ENCODE data around the gene CHEK1.

The CHEK1 gene

GRCh38 chr11:125689274-125689859, 64.4 kb downstream of the CHEK1 start:
- Histone ChIP-seq H3K4me2 (no peak overlapping the region), H3K9ac (no peak overlapping the region), H3K27ac (no peak overlapping the region), H2AFZ (ENCODE audit: low read depth) (no peak overlapping the region), H3K4me1 (ENCODE audit: low read depth, poor library complexity, severe bottlenecking) (no peaks in the 10 kb centered on the region), H3K4me3 (IDR thresholded peaks at IDR 0.05; ENCODE audit: insufficient read depth, low read depth, low read length) (no peak overlapping the region), H3K36me3 (ENCODE audit: insufficient read depth) (no peaks in the 10 kb centered on the region), H4K20me1 (ENCODE audit: insufficient read depth) (no peaks in the 10 kb centered on the region), H3K79me2 (ENCODE audit: insufficient read depth, low read depth) (no peaks in the 10 kb centered on the region), H3K27me3 (ENCODE audit: insufficient read depth, low read depth) (no peaks in the 10 kb centered on the region)
- TF ChIP-seq CTCF (conservative IDR thresholded peaks at IDR 0.05; ENCODE audit: low read depth, low read length) = no peak

- no peak for TF ChIP-seq CTCF (conservative IDR thresholded peaks at IDR 0.05; ENCODE audit: low read depth, low read length)
- Histone ChIP-seq H3K27ac (no peak overlapping the region), H3K4me2 (no peak overlapping the region), H2AFZ (ENCODE audit: low read depth) (no peak overlapping the region), H4K20me1 (ENCODE audit: insufficient read depth) (no peaks in the 10 kb centered on the region), H3K79me2 (ENCODE audit: insufficient read depth, low read depth) (no peaks in the 10 kb centered on the region), H3K36me3 (ENCODE audit: insufficient read depth) (no peaks in the 10 kb centered on the region), H3K4me1 (ENCODE audit: low read depth, poor library complexity, severe bottlenecking) (no peaks in the 10 kb centered on the region), H3K4me3 (IDR thresholded peaks at IDR 0.05; ENCODE audit: insufficient read depth, low read depth, low read length) (no peak overlapping the region), H3K9ac (no peak overlapping the region), H3K27me3 (ENCODE audit: insufficient read depth, low read depth) (no peaks in the 10 kb centered on the region)
Measured at GRCh38 chr11:125690006-125690405, 65.0 kb downstream of the CHEK1 start.

- Histone ChIP-seq H3K27me3 (ENCODE audit: insufficient read depth, low read depth) (no peaks in the 10 kb centered on the region), H3K27ac (no peak overlapping the region), H3K4me2 (no peak overlapping the region), H2AFZ (ENCODE audit: low read depth) (no peak overlapping the region), H3K79me2 (ENCODE audit: insufficient read depth, low read depth) (no peaks in the 10 kb centered on the region), H3K4me1 (ENCODE audit: low read depth, poor library complexity, severe bottlenecking) (no peaks in the 10 kb centered on the region), H4K20me1 (ENCODE audit: insufficient read depth) (no peaks in the 10 kb centered on the region), H3K4me3 (IDR thresholded peaks at IDR 0.05; ENCODE audit: insufficient read depth, low read depth, low read length) (no peak overlapping the region), H3K9ac (no peak overlapping the region), H3K36me3 (ENCODE audit: insufficient read depth) (no peaks in the 10 kb centered on the region)
- TF ChIP-seq CTCF (conservative IDR thresholded peaks at IDR 0.05; ENCODE audit: low read depth, low read length) = no peak
Measured at GRCh38 chr11:125692887-125693286, 67.9 kb downstream of the CHEK1 start.

GRCh38 chr11:125694951-125695350, 70.0 kb downstream of the CHEK1 start:
- no peak overlapping the region for H3K4me3 ChIP-seq (IDR thresholded peaks at IDR 0.05; ENCODE audit: insufficient read depth, low read depth, low read length)
- H3K79me2 ChIP-seq (ENCODE audit: insufficient read depth, low read depth) = no peaks in the 10 kb centered on the region
- H3K27me3 ChIP-seq (ENCODE audit: insufficient read depth, low read depth) = no peaks in the 10 kb centered on the region
- no peak overlapping the region for H3K4me2 ChIP-seq
- H2AFZ ChIP-seq (ENCODE audit: low read depth) = no peak overlapping the region
- no peak overlapping the region for H3K9ac ChIP-seq
- no peaks in the 10 kb centered on the region for H3K36me3 ChIP-seq (ENCODE audit: insufficient read depth)
- TF ChIP-seq CTCF (conservative IDR thresholded peaks at IDR 0.05; ENCODE audit: low read depth, low read length) = no peak
- no peaks in the 10 kb centered on the region for H3K4me1 ChIP-seq (ENCODE audit: low read depth, poor library complexity, severe bottlenecking)
- H3K27ac ChIP-seq = no peak overlapping the region
- no peaks in the 10 kb centered on the region for H4K20me1 ChIP-seq (ENCODE audit: insufficient read depth)
